IPS-15b (cell line): ENCODE results near the gene KCNMB2.

ENCODE experiments used
- H3K27me3 ChIP-seq: one replicate; pipeline ENCODE4 v1.6.1; 2013; ENCODE audit warnings: low read length; ENCODE audit not compliant: control insufficient read depth, insufficient read depth
- H3K36me3 ChIP-seq: one replicate; pipeline ENCODE4 v1.6.1; 2013; ENCODE audit warnings: low read length; ENCODE audit not compliant: control insufficient read depth, insufficient read depth
- H3K4me1 ChIP-seq: one replicate; pipeline ENCODE4 v1.6.1; 2013; ENCODE audit warnings: mild to moderate bottlenecking, low read length; ENCODE audit not compliant: control insufficient read depth, insufficient read depth
- H3K4me3 ChIP-seq: one replicate; pipeline ENCODE4 v1.5.1; 2013; ENCODE audit warnings: low read depth, low read length
- H3K9ac ChIP-seq: one replicate; pipeline ENCODE4 v1.6.1; 2013; ENCODE audit warnings: low read depth, mild to moderate bottlenecking, low read length
- H3K9me3 ChIP-seq: one replicate; pipeline ENCODE4 v1.6.1; 2013; ENCODE audit warnings: mild to moderate bottlenecking, low read length; ENCODE audit not compliant: control insufficient read depth, insufficient read depth

Gene KCNMB2

GRCh38 chr3:178684881-178685590 is 148.8 kb downstream of the KCNMB2 start:
- H3K27me3 ChIP-seq = no peaks in the 10 kb centered on the region
- H3K4me1 ChIP-seq = no peaks in the 10 kb centered on the region
- H3K9ac ChIP-seq = no peak overlapping the region
- no peaks in the 10 kb centered on the region for H3K36me3 ChIP-seq
- H3K4me3 ChIP-seq = no peak overlapping the region
- no peaks in the 10 kb centered on the region for H3K9me3 ChIP-seq

GRCh38 chr3:178685591-178685906 is 149.3 kb downstream of the KCNMB2 start:
- no peaks in the 10 kb centered on the region for H3K4me1 ChIP-seq
- H3K4me3 ChIP-seq = no peak overlapping the region
- H3K36me3 ChIP-seq = no peaks in the 10 kb centered on the region

GRCh38 chr3:178686826-178687225 is 150.6 kb downstream of the KCNMB2 start:
- H3K4me3 ChIP-seq = no peak overlapping the region
- no peaks in the 10 kb centered on the region for H3K9me3 ChIP-seq
- no peaks in the 10 kb centered on the region for H3K4me1 ChIP-seq
- no peak overlapping the region for H3K9ac ChIP-seq
- H3K36me3 ChIP-seq = no peaks in the 10 kb centered on the region
- no peaks in the 10 kb centered on the region for H3K27me3 ChIP-seq

More at GRCh38 chr3:178685591-178685906, 149.3 kb downstream of the KCNMB2 start:
- H3K27me3 ChIP-seq = no peaks in the 10 kb centered on the region
- no peaks in the 10 kb centered on the region for H3K9me3 ChIP-seq
- no peak overlapping the region for H3K9ac ChIP-seq

- Histone ChIP-seq H3K9me3 (no peaks in the 10 kb centered on the region), H3K9ac (no peak overlapping the region), H3K36me3 (no peaks in the 10 kb centered on the region), H3K27me3 (no peaks in the 10 kb centered on the region), H3K4me1 (no peaks in the 10 kb centered on the region), H3K4me3 (no peak overlapping the region)
Observed at GRCh38 chr3:178690571-178690970, 154.3 kb downstream of the KCNMB2 start.

- Histone ChIP-seq H3K27me3 (no peaks in the 10 kb centered on the region), H3K36me3 (no peaks in the 10 kb centered on the region), H3K4me1 (no peaks in the 10 kb centered on the region), H3K9me3 (no peaks in the 10 kb centered on the region), H3K4me3 (no peak overlapping the region), H3K9ac (no peak overlapping the region)
Observed at GRCh38 chr3:178699364-178699763, 163.1 kb downstream of the KCNMB2 start.

GRCh38 chr3:178699810-178700209 is 163.6 kb downstream of the KCNMB2 start:
- Histone ChIP-seq H3K9me3 (no peaks in the 10 kb centered on the region), H3K4me3 (no peak overlapping the region), H3K9ac (no peak overlapping the region), H3K4me1 (no peaks in the 10 kb centered on the region), H3K36me3 (no peaks in the 10 kb centered on the region), H3K27me3 (no peaks in the 10 kb centered on the region)

- Histone ChIP-seq H3K4me1 (no peaks in the 10 kb centered on the region), H3K4me3 (no peak overlapping the region), H3K9me3 (no peaks in the 10 kb centered on the region), H3K9ac (no peak overlapping the region), H3K27me3 (no peaks in the 10 kb centered on the region), H3K36me3 (no peaks in the 10 kb centered on the region)
Observed at GRCh38 chr3:178703268-178703975, 167.2 kb downstream of the KCNMB2 start.

- no peak overlapping the region for H3K9ac ChIP-seq
- no peaks in the 10 kb centered on the region for H3K4me1 ChIP-seq
- no peaks in the 10 kb centered on the region for H3K27me3 ChIP-seq
- H3K9me3 ChIP-seq = no peaks in the 10 kb centered on the region
- no peaks in the 10 kb centered on the region for H3K36me3 ChIP-seq
- no peak overlapping the region for H3K4me3 ChIP-seq
Observed at GRCh38 chr3:178705925-178706324, 169.7 kb downstream of the KCNMB2 start.

GRCh38 chr3:178706411-178706810 is 170.2 kb downstream of the KCNMB2 start:
- no peak overlapping the region for H3K4me3 ChIP-seq
- no peaks in the 10 kb centered on the region for H3K27me3 ChIP-seq
- H3K9me3 ChIP-seq = no peaks in the 10 kb centered on the region
- no peaks in the 10 kb centered on the region for H3K4me1 ChIP-seq
- no peak overlapping the region for H3K9ac ChIP-seq
- H3K36me3 ChIP-seq = no peaks in the 10 kb centered on the region

- Histone ChIP-seq H3K4me1 (no peaks in the 10 kb centered on the region), H3K9me3 (no peaks in the 10 kb centered on the region), H3K4me3 (no peak overlapping the region), H3K27me3 (no peaks in the 10 kb centered on the region), H3K36me3 (no peaks in the 10 kb centered on the region), H3K9ac (no peak overlapping the region)
Observed at GRCh38 chr3:178707311-178708031, 171.2 kb downstream of the KCNMB2 start.

- H3K9ac ChIP-seq = no peak overlapping the region
- H3K27me3 ChIP-seq = no peaks in the 10 kb centered on the region
- H3K4me3 ChIP-seq = no peak overlapping the region
- H3K9me3 ChIP-seq = no peaks in the 10 kb centered on the region
- H3K36me3 ChIP-seq = no peaks in the 10 kb centered on the region
- H3K4me1 ChIP-seq = no peaks in the 10 kb centered on the region
Observed at GRCh38 chr3:178709051-178709450, 172.8 kb downstream of the KCNMB2 start.

GRCh38 chr3:178711753-178712152 is 175.5 kb downstream of the KCNMB2 start:
- Histone ChIP-seq H3K9ac (no peak overlapping the region), H3K36me3 (no peaks in the 10 kb centered on the region), H3K27me3 (no peaks in the 10 kb centered on the region), H3K4me1 (no peaks in the 10 kb centered on the region), H3K4me3 (no peak overlapping the region), H3K9me3 (no peaks in the 10 kb centered on the region)
